Duodenal mucosa (tissue), 2 donors: ENCODE data around the gene DNAJC4.
A peak's percentile ranks its signal among the peaks of the same experiment; 100 is the strongest.
"Not testable (repeated sequence)": the region's sequence is repeated elsewhere in the genome, so short reads cannot be mapped to it uniquely, and the experiment has no call there.

Source experiments
- H3K27ac ChIP-seq: one replicate; pipeline ENCODE4 v1.7.0; 2013; ENCODE audit warnings: low read depth, low read length
- H3K27me3 ChIP-seq, 2 donors: one replicate each; pipeline ENCODE4 v1.7.0; 2013; ENCODE audit warnings: low read length in 2 of 2, control low read depth in 1 of 2; ENCODE audit not compliant: insufficient read depth in 2 of 2, control insufficient read depth in 1 of 2
- H3K36me3 ChIP-seq, 2 donors: one replicate each; pipeline ENCODE4 v1.7.0; 2013; ENCODE audit warnings: low read length in 2 of 2, control low read depth in 1 of 2; ENCODE audit not compliant: insufficient read depth in 2 of 2, control insufficient read depth in 1 of 2
- H3K4me1 ChIP-seq, 2 donors: one replicate each; pipeline ENCODE4 v1.7.0; 2013; ENCODE audit warnings: low read length in 2 of 2, control low read depth in 1 of 2; ENCODE audit not compliant: insufficient read depth in 2 of 2, control insufficient read depth in 1 of 2
- H3K4me3 ChIP-seq, 2 donors: one replicate each; pipeline ENCODE4 v1.7.0; 2013; ENCODE audit warnings: low read length in 2 of 2, low read depth in 1 of 2
- H3K9ac ChIP-seq, 2 donors: one replicate each; pipeline ENCODE4 v1.7.0; 2013; ENCODE audit warnings: low read length in 2 of 2, low read depth in 1 of 2
- H3K9me3 ChIP-seq, 2 donors: one replicate each; pipeline ENCODE4 v1.7.0; 2013; ENCODE audit warnings: low read length in 2 of 2, control low read depth in 1 of 2; ENCODE audit not compliant: control insufficient read depth in 1 of 2

Gene DNAJC4

GRCh38 chr11:64244966-64245365 is 14.6 kb downstream of the DNAJC4 start:
- Histone ChIP-seq H3K9me3 (no peaks in the 10 kb centered on the region), H3K4me1 (peaks cover 52 to 72% of the 10 kb centered on the region in 2 donors), H3K36me3 (peaks cover 0 to 12% of the 10 kb centered on the region in 2 donors), H3K9ac (peak overlapping the region; percentile 91 to 95), H3K4me3 (peak overlapping the region; percentile 94 to 95), H3K27me3 (no peaks in the 10 kb centered on the region), H3K27ac (peak overlapping the region; percentile 77)

GRCh38 chr11:64245401-64245796 is 15.1 kb downstream of the DNAJC4 start:
- H3K4me3 ChIP-seq = peak overlapping the region; percentile 94 to 95
- H3K9me3 ChIP-seq = no peaks in the 10 kb centered on the region
- H3K36me3 ChIP-seq = peaks cover 0 to 12% of the 10 kb centered on the region in 2 donors
- peak overlapping the region; percentile 91 to 95 for H3K9ac ChIP-seq
- no peaks in the 10 kb centered on the region for H3K27me3 ChIP-seq
- peak overlapping the region; percentile 77 for H3K27ac ChIP-seq
- H3K4me1 ChIP-seq = peaks cover 51 to 71% of the 10 kb centered on the region in 2 donors

GRCh38 chr11:64245797-64246620 is 15.7 kb downstream of the DNAJC4 start:
- Histone ChIP-seq H3K27me3 (no peaks in the 10 kb centered on the region), H3K36me3 (peaks cover 0 to 12% of the 10 kb centered on the region in 2 donors), H3K9ac (peak overlapping the region; percentile 91 to 95), H3K27ac (peak overlapping the region; percentile 77), H3K4me1 (peaks cover 56 to 74% of the 10 kb centered on the region in 2 donors), H3K4me3 (peak overlapping the region; percentile 94 to 95), H3K9me3 (no peaks in the 10 kb centered on the region)

- H3K4me3 ChIP-seq, H3K27me3 ChIP-seq, H3K27ac ChIP-seq, H3K9ac ChIP-seq, H3K9me3 ChIP-seq: not testable (repeated sequence)
- Histone ChIP-seq H3K4me1 (peaks cover 56 to 74% of the 10 kb centered on the region in 2 donors), H3K36me3 (peaks cover 0 to 12% of the 10 kb centered on the region in 2 donors)
Observed at GRCh38 chr11:64246621-64246870, 16.2 kb downstream of the DNAJC4 start.

GRCh38 chr11:64246871-64247728 is 16.8 kb downstream of the DNAJC4 start, which contains the start of gene PPP1R14B:
Gene PPP1R14B (minus strand): TSS chr11:64246943. CDS start chr11:64246673, 270 bp downstream.
- Histone ChIP-seq H3K9ac (peak within 1 kb of the TSS; percentile 92 to 95), H3K4me1 (peaks cover 56 to 76% of the 10 kb centered on the region in 2 donors), H3K27ac (peak within 1 kb of the TSS; percentile 94), H3K9me3 (no peaks in the 10 kb centered on the region), H3K27me3 (no peaks in the 10 kb centered on the region), H3K4me3 (peak within 1 kb of the TSS; percentile 95 to 100), H3K36me3 (peaks cover 0 to 12% of the 10 kb centered on the region in 2 donors)

- Histone ChIP-seq H3K27me3 (no peaks in the 10 kb centered on the region), H3K4me1 (peaks cover 52 to 74% of the 10 kb centered on the region in 2 donors), H3K9ac (peak overlapping the region; percentile 67 to 92), H3K36me3 (peaks cover 0 to 12% of the 10 kb centered on the region in 2 donors), H3K4me3 (peak overlapping the region; percentile 95 to 100), H3K9me3 (no peaks in the 10 kb centered on the region), H3K27ac (peak overlapping the region; percentile 30)
Observed at GRCh38 chr11:64247729-64248531, 17.6 kb downstream of the DNAJC4 start.

GRCh38 chr11:64248578-64248977 is 18.2 kb downstream of the DNAJC4 start:
- H3K27ac ChIP-seq = no peak overlapping the region
- peaks cover 52 to 74% of the 10 kb centered on the region in 2 donors for H3K4me1 ChIP-seq
- H3K4me3 ChIP-seq = peak overlapping the region in 1 of 2 donors; percentile 100
- peaks cover 0 to 7% of the 10 kb centered on the region in 2 donors for H3K36me3 ChIP-seq
- peak overlapping the region; percentile 38 to 92 for H3K9ac ChIP-seq
- no peaks in the 10 kb centered on the region for H3K9me3 ChIP-seq
- no peaks in the 10 kb centered on the region for H3K27me3 ChIP-seq

GRCh38 chr11:64249038-64249437 is 18.7 kb downstream of the DNAJC4 start:
- H3K4me3 ChIP-seq = no peak overlapping the region
- no peaks in the 10 kb centered on the region for H3K9me3 ChIP-seq
- H3K36me3 ChIP-seq = peaks cover 0 to 4% of the 10 kb centered on the region in 2 donors
- no peak overlapping the region for H3K27ac ChIP-seq
- no peaks in the 10 kb centered on the region for H3K27me3 ChIP-seq
- peaks cover 54 to 74% of the 10 kb centered on the region in 2 donors for H3K4me1 ChIP-seq
- peak overlapping the region in 1 of 2 donors; percentile 25 for H3K9ac ChIP-seq

- H3K4me1 ChIP-seq = peaks cover 58 to 78% of the 10 kb centered on the region in 2 donors
- H3K4me3 ChIP-seq = no peak overlapping the region
- peak overlapping the region; percentile 2 to 61 for H3K9ac ChIP-seq
- H3K27ac ChIP-seq = no peak overlapping the region
- no peaks in the 10 kb centered on the region for H3K27me3 ChIP-seq
- H3K9me3 ChIP-seq = no peaks in the 10 kb centered on the region
- peaks cover under 1 to 9% of the 10 kb centered on the region in 2 donors for H3K36me3 ChIP-seq
Observed at GRCh38 chr11:64249563-64250414, 19.4 kb downstream of the DNAJC4 start.
